IMR-90 (cell line): Measurements from ENCODE around the gene RPL36A. TPM values are rescaled to one million over a fixed set of nuclear protein-coding genes. Genes with fewer than 3 reads are reported as not detected.

Experiments
- ATAC-seq: fragments of 200-7000 bp; cut with Tn5 transposase; 2 replicates; pipeline ENCODE4 v1.9.1; 2020; ENCODE audit warnings: low read depth, mild to moderate bottlenecking, moderate library complexity
- BruUV-seq: library from RNA; stranded (reverse); fragments of 400-500 nt; replicated peaks from 2 replicates; lab custom pipeline; 2021; lab: Mats Ljungman, UMichigan
- CTCF ChIA-PET: fragments of 300-600 bp; formaldehyde crosslinking; extraction: SDS; loops from one replicate; lab custom pipeline; 2021; ENCODE audit warnings: antibody characterized with exemption; lab: Yijun Ruan, JAX
- POLR2A ChIA-PET: fragments of 300-600 bp; sonication (Branson Sonifier 250); formaldehyde crosslinking; loops from one replicate; lab custom pipeline; 2022; ENCODE audit warnings: antibody characterized with exemption; ENCODE audit not compliant: unreplicated experiment; lab: Charles Lee
- DNase-seq: peaks from one replicate; pipeline ENCODE4 v3.0.0; 2013
- H2AFZ ChIP-seq: replicated peaks from 2 replicates; pipeline ENCODE3; 2013; ENCODE audit warnings: low read length, mild to moderate bottlenecking; ENCODE audit not compliant: poor library complexity
- H2AK5ac ChIP-seq: 2 replicates; pipeline ENCODE4 v1.6.1; 2013; ENCODE audit warnings: low read depth, low read length, inconsistent platforms
- H2AK9ac ChIP-seq: replicated peaks from 2 replicates; pipeline ENCODE3; 2013; ENCODE audit warnings: mild to moderate bottlenecking, low read depth, low read length, moderate library complexity; ENCODE audit not compliant: poor library complexity
- H2BK120ac ChIP-seq: 2 replicates; pipeline ENCODE4 v1.6.1; 2013; ENCODE audit warnings: low read depth, low read length, inconsistent platforms
- H2BK15ac ChIP-seq: 3 replicates; pipeline ENCODE4 v1.6.1; 2013; ENCODE audit warnings: low read depth, low read length, inconsistent platforms
- H2BK20ac ChIP-seq: 2 replicates; pipeline ENCODE4 v1.6.1; 2013; ENCODE audit warnings: low read depth, mild to moderate bottlenecking, inconsistent platforms, low read length, moderate library complexity
- H2BK5ac ChIP-seq: 2 replicates; pipeline ENCODE4 v1.6.1; 2013; ENCODE audit warnings: mild to moderate bottlenecking, low read depth, low read length, inconsistent platforms; ENCODE audit not compliant: poor library complexity, severe bottlenecking
- H3K14ac ChIP-seq: replicated peaks from 2 replicates; pipeline ENCODE4 v1.6.1; 2013; ENCODE audit warnings: low read depth, low read length, inconsistent platforms
- H3K18ac ChIP-seq: 2 replicates; pipeline ENCODE4 v1.6.1; 2013; ENCODE audit warnings: low read depth, low read length, control low read depth
- H3K23ac ChIP-seq: 2 replicates; pipeline ENCODE4 v1.6.1; 2013; ENCODE audit warnings: low read depth, low read length, inconsistent platforms
- H3K27ac ChIP-seq: 2 replicates; pipeline ENCODE4 v1.5.1; 2013; ENCODE audit warnings: mild to moderate bottlenecking, control low read depth, low read length; ENCODE audit not compliant: insufficient read depth
- H3K27me3 ChIP-seq: 2 replicates; pipeline ENCODE4 v1.6.1; 2013; ENCODE audit warnings: low read length; ENCODE audit not compliant: control insufficient read depth, insufficient read depth
- H3K36me3 ChIP-seq: 2 replicates; pipeline ENCODE4 v1.6.1; 2013; ENCODE audit warnings: low read length, mixed read lengths; ENCODE audit not compliant: control insufficient read depth, insufficient read depth
- H3K4ac ChIP-seq: 2 replicates; pipeline ENCODE4 v1.6.1; 2013; ENCODE audit warnings: low read depth, low read length, inconsistent platforms
- H3K4me1 ChIP-seq: 2 replicates; pipeline ENCODE4 v1.6.1; 2013; ENCODE audit warnings: low read length, mixed read lengths; ENCODE audit not compliant: control insufficient read depth, insufficient read depth
- H3K4me2 ChIP-seq: 2 replicates; pipeline ENCODE4 v1.6.1; 2013; ENCODE audit warnings: low read depth, mild to moderate bottlenecking, control low read depth, low read length, moderate library complexity
- H3K4me3 ChIP-seq: 2 replicates; pipeline ENCODE4 v1.5.1; 2013; ENCODE audit warnings: low read depth, mild to moderate bottlenecking, control low read depth, low read length, moderate library complexity; ENCODE audit not compliant: insufficient read depth
- H3K56ac ChIP-seq: 2 replicates; pipeline ENCODE4 v1.6.1; 2013; ENCODE audit warnings: low read length, inconsistent platforms; ENCODE audit not compliant: insufficient read depth; ENCODE audit errors: extremely low read depth
- H3K79me1 ChIP-seq, 2 experiments: 2 replicates each; pipeline ENCODE4 v1.6.1; 2013; ENCODE audit warnings: low read length in 2 of 2, inconsistent platforms in 1 of 2, low read depth in 1 of 2
- H3K9ac ChIP-seq: 2 replicates; pipeline ENCODE4 v1.6.1; 2013; ENCODE audit warnings: low read depth, low read length, control low read depth
- H3K9me1 ChIP-seq: 2 replicates; pipeline ENCODE4 v1.6.1; 2013; ENCODE audit warnings: low read length, inconsistent platforms; ENCODE audit not compliant: insufficient read depth
- H3K9me3 ChIP-seq: 2 replicates; pipeline ENCODE4 v1.6.1; 2013; ENCODE audit warnings: low read length; ENCODE audit not compliant: control insufficient read depth, insufficient read depth
- H4K20me1 ChIP-seq: 2 replicates; pipeline ENCODE4 v1.6.1; 2013; ENCODE audit warnings: low read length, inconsistent platforms; ENCODE audit not compliant: insufficient read depth
- H4K5ac ChIP-seq: 2 replicates; pipeline ENCODE4 v1.6.1; 2013; ENCODE audit warnings: mild to moderate bottlenecking, low read depth, low read length, control low read depth
- H4K8ac ChIP-seq, 2 experiments: 2 replicates each; pipeline ENCODE4 v1.6.1; 2013; ENCODE audit warnings: low read depth in 2 of 2, low read length in 2 of 2, control low read depth in 1 of 2, inconsistent platforms in 1 of 2
- H4K91ac ChIP-seq: 2 replicates; pipeline ENCODE4 v1.6.1; 2013; ENCODE audit warnings: low read depth, low read length, inconsistent platforms; ENCODE audit not compliant: insufficient read depth
- MAFK ChIP-seq: IDR thresholded peaks from 2 replicates; pipeline ENCODE4 v1.6.1; 2012; ENCODE audit warnings: low read depth, low read length, improper control_type of control experiment
- POLR2A ChIP-seq: IDR thresholded peaks from 2 replicates; pipeline ENCODE4 v1.6.1; 2012; ENCODE audit warnings: mild to moderate bottlenecking, low read depth, low read length
- WGBS, 2 experiments: methylation state at CpG; one replicate each; pipeline versions ENCODE4 v1.1.5 to v1.1.7; 2013; ENCODE audit warnings: missing lambda C conversion rate in 2 of 2; ENCODE audit not compliant: insufficient read length in 1 of 2; ENCODE audit errors: extremely low coverage in 2 of 2; 5-methylcytosine and 5-hydroxymethylcytosine counted together
- dilution Hi-C: fragments of 300-500 bp; cut with HindIII; formaldehyde crosslinking; loops from one replicate; pipeline ENCODE4 v1.14.3; 2018; ENCODE audit warnings: low sequenced_read_pairs; ENCODE audit not compliant: unreplicated experiment
- in situ Hi-C: fragments of 300-500 bp; cut with MboI; formaldehyde crosslinking; loops from 3 replicates; pipeline ENCODE4 v1.14.3; 2019; ENCODE audit warnings: low sequenced_read_pairs, inconsistent platforms, mixed read lengths
- intact Hi-C: fragments of 100-400 bp; cut with micrococcal nuclease; formaldehyde crosslinking; loops from 2 replicates; pipeline ENCODE4 v1.10.0; 2022
- polyA plus RNA-seq, 3 experiments: library from polyadenylated mRNA; depleted of rRNA; stranded (reverse); fragments of >200 nt; gene quantifications; 2 replicates each; pipeline ENCODE4 v1.2.3, GENCODE V29; 2012; ENCODE audit warnings: low replicate concordance in 1 of 3
- total RNA-seq: library from RNA; depleted of rRNA; stranded (reverse); fragments of >200 nt; gene quantifications from 2 replicates; pipeline ENCODE4 v1.2.3, GENCODE V29; 2012

Gene RPL36A
- total and polyA plus RNA-seq, 2 of the 4 experiments (the other 2 are of a cell fraction) = 677 to 2,412 TPM

DNA sequence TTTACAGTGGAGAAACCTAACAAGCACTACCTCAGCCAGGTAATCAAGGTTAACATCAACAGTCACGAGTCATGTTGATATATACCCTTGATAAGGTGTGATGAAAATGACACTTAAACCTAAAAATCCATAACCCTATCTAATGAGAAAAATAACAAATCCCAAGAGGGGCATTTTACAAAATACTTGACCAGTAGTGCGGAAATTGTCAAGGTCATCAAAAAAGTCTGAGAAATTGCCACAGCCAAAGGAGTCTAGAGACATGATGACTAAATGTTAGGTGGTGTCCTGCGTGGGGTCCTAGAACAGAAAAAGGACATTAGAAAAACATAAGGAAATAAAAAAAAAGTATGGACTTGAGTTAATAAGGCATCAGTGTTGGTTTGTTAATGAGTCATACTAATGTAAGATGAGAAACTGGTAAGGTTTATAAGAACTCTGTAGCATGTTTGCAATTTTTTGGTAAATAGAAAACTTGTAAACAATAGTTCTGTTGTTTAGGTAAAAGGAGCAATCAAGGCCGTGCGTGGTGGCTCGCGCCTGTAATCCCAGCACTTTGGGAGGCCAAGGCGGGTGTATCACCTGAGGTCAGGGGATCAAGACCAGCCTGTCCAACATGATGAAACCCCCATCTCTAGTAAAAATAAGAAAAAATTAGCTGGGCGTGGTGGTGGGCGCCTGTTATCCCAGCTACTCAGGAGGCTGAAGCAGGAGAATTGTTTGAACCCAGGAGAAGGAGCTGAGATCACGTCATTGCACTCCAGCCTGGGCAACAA is 2.9 kb downstream of the RPL36A start:
- intact Hi-C loops = no loop called here
- no peak overlapping the region for H3K14ac ChIP-seq
- H3K27me3 ChIP-seq = 0 out of 2 replicates have a peak, but pooled peaks cover 2% of the 10 kb centered on the region
- no peak for ATAC-seq
- H4K20me1 ChIP-seq = peaks cover 13% of the 10 kb centered on the region; the same call in 1 of the 2 replicates
- H2BK5ac ChIP-seq = no peak overlapping the region
- H2AK9ac ChIP-seq = no peak overlapping the region
- H3K4me2 ChIP-seq = no peak overlapping the region
- BruUV-seq = no TSS peak
- no peak overlapping the region for H3K56ac ChIP-seq
- TF ChIP-seq MAFK (peak; percentile 74), POLR2A (no peak; the same call in 1 of the 2 replicates)
- H3K4me1 ChIP-seq = no peaks in the 10 kb centered on the region
- H3K36me3 ChIP-seq = peaks cover 11% of the 10 kb centered on the region; the same call in 1 of the 2 replicates
- H3K27ac ChIP-seq = no peak overlapping the region
- no peak overlapping the region for H3K4ac ChIP-seq
- peaks cover 4% of the 10 kb centered on the region for H3K9me1 ChIP-seq
- no peak overlapping the region for H2AFZ ChIP-seq
- H3K9me3 ChIP-seq = no peaks in the 10 kb centered on the region
- 50% methylated on average over 1 of the region's 11 CpGs; no CpG with 5 or more reads in 1 of the 2 experiments for WGBS, 2 experiments
- H4K8ac ChIP-seq = no peak overlapping the region
- in situ Hi-C loops = no loop called here
- H3K4me3 ChIP-seq = no peak overlapping the region
- peaks cover 0 to 16% of the 10 kb centered on the region in 2 experiments; a peak in 2 of 4 replicates for H3K79me1 ChIP-seq
- H2BK120ac ChIP-seq = no peak overlapping the region
- H4K91ac ChIP-seq = no peak overlapping the region
- dilution Hi-C loops = no loop called here
- no peak overlapping the region for H4K5ac ChIP-seq
- no peak overlapping the region for H3K23ac ChIP-seq
- ChIA-PET POLR2A (no interaction called here), CTCF (no interaction called here)
- no peak overlapping the region for H2BK15ac ChIP-seq
- no peak overlapping the region for H2BK20ac ChIP-seq
- no peak for DNase-seq
- no peak overlapping the region for H2AK5ac ChIP-seq
- no peak overlapping the region for H3K18ac ChIP-seq
- H3K9ac ChIP-seq = no peak overlapping the region
